Kidney glomerular epithelial cell (primary cell): ENCODE results near the gene LAPTM4A.
A peak's percentile ranks its signal among the peaks of the same experiment; 100 is the strongest.
"Not testable (repeated sequence)": the region's sequence is repeated elsewhere in the genome, so short reads cannot be mapped to it uniquely, and the experiment has no call there.

Source experiments
- DNase-seq: peaks from one replicate; lab custom pipeline; 2025; lab: John Stamatoyannopoulos, UW

LAPTM4A gene

GRCh38 chr2:20050646-20051531 is 539 bp downstream of the LAPTM4A start:
- DNase-seq = peak; percentile 59

GRCh38 chr2:20050104-20050645 is 1.3 kb downstream of the LAPTM4A start:
- DNase-seq = peak; percentile 59

- peak; percentile 42 for DNase-seq
These were observed 1.8 kb downstream of the LAPTM4A start for GRCh38 chr2:20049637-20050036.

- DNase-seq = no peak
These were observed 2.7 kb downstream of the LAPTM4A start for GRCh38 chr2:20048488-20049448.

GRCh38 chr2:20045712-20046292 is 5.6 kb downstream of the LAPTM4A start:
- not testable (repeated sequence) for DNase-seq

GRCh38 chr2:20044778-20045177 is 6.7 kb downstream of the LAPTM4A start:
- no peak for DNase-seq

- no peak for DNase-seq
These were observed 8.9 kb downstream of the LAPTM4A start for GRCh38 chr2:20042531-20042930.

GRCh38 chr2:20040489-20041172 is 10.8 kb downstream of the LAPTM4A start:
- peak; percentile 70 for DNase-seq

GRCh38 chr2:20037660-20038059 is 13.8 kb downstream of the LAPTM4A start:
- no peak for DNase-seq

- peak; percentile 87 for DNase-seq
These were observed 15.3 kb downstream of the LAPTM4A start for GRCh38 chr2:20035955-20036666.

GRCh38 chr2:20034821-20035220 is 16.6 kb downstream of the LAPTM4A start:
- DNase-seq = no peak

GRCh38 chr2:20034218-20034617 is 17.2 kb downstream of the LAPTM4A start:
- no peak for DNase-seq

GRCh38 chr2:20033322-20033721 is 18.1 kb downstream of the LAPTM4A start:
- no peak for DNase-seq

- DNase-seq = no peak
These were observed 21.2 kb downstream of the LAPTM4A start for GRCh38 chr2:20030224-20030623.

- DNase-seq = no peak
These were observed 23.6 kb downstream of the LAPTM4A start for GRCh38 chr2:20027705-20028434.

- DNase-seq = no peak
These were observed 24.2 kb downstream of the LAPTM4A start for GRCh38 chr2:20027260-20027677.

- DNase-seq = no peak
These were observed 26.2 kb downstream of the LAPTM4A start for GRCh38 chr2:20025065-20025786.

GRCh38 chr2:20023688-20024087 is 27.7 kb downstream of the LAPTM4A start:
- no peak for DNase-seq

GRCh38 chr2:20021405-20022009 is 29.9 kb downstream of the LAPTM4A start:
- DNase-seq = no peak
